ENCODE results near the gene KDELR3.

KDELR3 gene

GRCh38 chr22:38440747-38441350, 27.0 kb upstream of the KDELR3 start:
- DNase-seq, result peak; percentile 35

GRCh38 chr22:38441620-38442287, 26.1 kb upstream of the KDELR3 start:
- no peak for DNase-seq

DNA sequence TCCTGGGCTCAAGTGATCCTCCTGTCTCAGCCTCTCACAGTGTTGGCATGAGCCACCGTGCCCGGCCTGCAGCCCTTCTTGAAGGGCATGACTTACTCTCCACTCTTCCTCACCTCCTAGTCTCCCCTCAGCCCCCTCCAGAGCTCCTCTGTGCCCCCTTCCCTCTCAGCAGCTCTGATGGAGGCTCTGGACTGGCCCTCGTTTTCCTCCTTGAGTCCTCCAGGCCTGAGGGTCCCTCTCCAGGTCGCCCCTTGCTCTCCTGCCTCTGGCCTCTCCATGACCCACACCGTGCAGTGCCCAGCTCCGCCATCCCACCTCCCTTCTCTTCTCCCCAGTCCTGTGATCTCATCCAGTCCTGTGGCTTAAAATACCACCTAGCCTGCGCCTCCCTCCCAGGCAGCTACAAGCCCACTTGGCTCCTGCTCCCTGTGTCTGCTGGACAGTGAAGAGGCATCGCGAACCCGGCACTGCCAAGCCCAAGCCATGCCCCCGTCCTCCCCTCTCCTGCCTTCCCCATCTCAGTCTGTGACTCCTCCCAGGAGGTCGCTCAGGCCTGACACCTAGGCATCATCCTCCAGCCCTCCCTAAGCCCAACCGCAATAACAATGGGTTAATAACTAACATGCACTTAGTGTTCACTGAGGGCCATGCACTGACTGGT, 24.8 kb upstream of the KDELR3 start:
- DNase-seq, result peak; percentile 28

GRCh38 chr22:38443628-38444521, 24.0 kb upstream of the KDELR3 start:
- no peak for DNase-seq

DNA sequence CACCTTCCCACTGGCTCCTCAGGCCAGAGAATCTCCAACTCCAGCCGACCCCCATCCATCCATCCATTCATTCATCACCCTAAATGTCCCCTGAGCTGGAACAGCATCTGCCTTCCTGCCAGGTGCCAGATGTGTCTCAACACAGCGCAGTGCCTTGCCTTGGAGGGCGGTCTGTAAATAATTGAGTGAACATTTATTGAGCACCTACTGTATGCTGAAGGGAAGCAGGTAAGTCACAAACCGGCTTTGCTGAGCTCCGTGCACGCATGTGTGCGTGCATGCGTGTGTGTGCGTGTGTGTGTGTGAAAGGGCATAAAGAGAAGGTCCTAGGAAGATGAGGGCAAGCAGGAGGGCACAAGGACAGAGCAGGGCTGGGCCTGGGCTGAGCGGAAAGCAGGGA, 23.1 kb upstream of the KDELR3 start:
- DNase-seq, result no peak

GRCh38 chr22:38446018-38446601, 21.8 kb upstream of the KDELR3 start:
- DNase-seq, result no peak

DNA sequence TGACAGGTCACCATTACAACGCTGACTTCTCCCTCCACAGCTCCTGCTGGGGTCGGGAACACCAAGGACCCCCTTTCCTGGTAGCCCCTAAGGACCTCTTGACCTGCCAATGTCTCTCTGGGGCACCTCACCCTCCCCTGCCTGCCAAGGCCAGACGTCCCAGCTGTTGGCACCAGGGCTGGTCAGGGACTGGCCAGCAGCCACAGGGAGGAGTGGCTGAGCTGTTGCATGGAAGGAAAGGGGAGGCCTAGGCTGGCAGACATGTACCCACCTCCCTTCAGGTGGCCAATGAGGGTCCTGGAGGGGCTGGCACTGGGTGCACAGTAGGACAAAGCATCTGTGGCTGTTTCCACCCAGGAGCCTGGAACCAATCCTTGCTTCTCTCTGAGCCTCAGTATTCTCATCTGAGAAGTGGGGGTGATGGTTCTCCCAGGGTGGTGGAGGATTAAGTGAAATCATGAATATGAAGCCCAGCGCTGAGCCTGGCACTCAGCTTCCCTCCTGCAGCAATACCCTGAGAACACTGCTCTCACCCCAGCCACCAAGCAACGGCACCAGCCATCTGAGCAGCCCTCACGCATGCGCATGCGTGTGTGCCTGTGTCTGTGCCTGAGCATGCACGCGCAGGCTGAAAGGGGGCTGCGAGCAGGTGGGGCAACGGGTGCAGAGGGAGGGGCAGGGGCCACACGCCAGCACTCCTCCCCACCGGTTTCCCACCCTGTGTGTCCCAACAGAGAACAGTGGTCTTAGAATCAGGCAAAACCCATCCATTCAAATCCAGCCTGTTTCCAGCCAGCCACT, 18.8 kb upstream of the KDELR3 start:
- DNase-seq, result peak; percentile 60

DNA sequence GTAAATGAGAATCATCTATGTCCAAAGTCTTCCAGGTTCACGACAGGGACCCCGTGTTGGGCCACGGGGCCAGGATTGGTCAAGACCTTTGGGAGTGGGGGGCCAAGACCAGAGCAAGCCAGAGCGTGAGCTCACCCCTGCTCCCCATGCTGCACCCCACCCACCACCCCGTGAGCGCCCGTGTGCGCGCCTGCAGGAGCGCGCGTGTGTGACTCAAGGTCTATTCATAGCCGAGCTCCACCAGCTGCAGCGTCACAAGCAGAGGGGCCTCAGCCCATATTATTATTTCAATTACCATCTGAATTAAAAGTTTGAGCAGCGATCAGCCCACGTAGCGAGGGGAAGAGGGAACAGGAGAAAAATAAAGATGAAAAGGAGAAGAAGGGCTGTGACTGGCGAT, 18.1 kb upstream of the KDELR3 start:
- no peak for DNase-seq

- DNase-seq, result no peak
Measured at GRCh38 chr22:38450234-38450797, 17.6 kb upstream of the KDELR3 start.

DNA sequence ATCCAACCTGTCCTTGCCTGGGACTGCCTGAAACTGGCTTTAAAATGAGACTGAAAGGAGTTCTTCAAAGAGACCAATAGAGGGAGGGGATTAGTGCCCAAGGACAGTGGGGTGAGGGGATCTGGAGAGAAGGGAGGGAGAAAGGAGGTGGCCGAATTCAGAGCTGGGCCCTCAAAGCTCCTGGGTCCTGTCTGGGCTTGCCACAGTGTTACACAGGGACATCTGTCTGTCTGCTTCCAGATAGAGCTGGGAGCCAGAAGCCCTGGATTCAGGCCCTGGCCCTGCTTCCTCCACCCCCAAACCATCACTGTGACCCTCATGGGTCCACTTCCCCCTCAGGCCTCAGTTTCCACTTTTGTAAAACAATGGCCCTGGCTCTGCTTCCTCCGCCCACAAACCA, 16.5 kb upstream of the KDELR3 start:
- no peak for DNase-seq

DNA sequence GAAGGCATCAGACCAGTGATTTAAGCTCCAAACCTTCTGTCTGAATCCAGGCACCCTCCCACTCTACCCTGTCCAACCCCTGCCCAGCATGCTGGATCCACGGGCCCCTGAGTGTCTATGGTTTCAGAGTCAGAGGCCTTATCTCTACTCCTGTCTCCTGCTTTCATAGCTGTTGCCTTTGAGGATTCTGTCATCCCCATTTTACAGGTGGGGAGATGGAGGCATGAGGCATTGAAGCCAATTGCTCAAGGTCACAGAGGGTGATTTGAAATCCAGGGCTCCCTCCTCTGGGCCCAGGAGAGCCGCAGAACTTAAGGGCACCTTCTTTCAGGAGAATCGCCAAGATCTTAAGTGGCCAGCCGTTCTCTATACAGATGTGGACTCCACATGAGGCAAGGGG, 16.0 kb upstream of the KDELR3 start:
- no peak for DNase-seq

- no peak for DNase-seq
Measured at GRCh38 chr22:38452373-38453065, 15.4 kb upstream of the KDELR3 start.

DNA sequence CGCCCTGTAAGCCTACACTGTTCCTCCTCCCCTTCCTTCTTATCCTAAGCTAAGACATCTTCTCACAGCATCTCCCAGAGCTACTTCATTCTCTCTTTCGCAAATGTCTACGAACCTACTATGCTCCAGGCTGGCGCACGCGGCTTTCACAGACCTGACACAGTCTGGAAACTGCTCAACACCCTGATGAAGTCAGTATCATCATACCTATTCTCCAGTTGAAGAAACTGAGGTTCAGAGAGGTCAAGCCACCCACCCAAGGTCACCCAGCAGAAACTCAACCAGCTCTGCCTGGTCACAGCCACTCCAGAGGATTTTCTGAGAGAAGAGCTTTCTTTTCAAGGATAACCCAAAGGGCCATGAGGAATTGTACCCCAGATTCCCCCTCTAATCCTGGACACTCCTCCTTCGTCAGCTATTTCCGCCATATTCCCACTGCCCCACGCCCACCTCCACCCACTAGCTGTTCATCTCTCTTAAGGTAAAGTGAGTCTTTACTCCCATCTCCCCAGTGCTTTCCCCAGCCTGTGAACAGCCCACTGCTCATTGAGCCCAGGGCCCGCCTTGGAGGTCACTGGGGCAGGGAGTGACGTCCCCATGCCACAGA, 14.7 kb upstream of the KDELR3 start:
- DNase-seq, result no peak

- DNase-seq, result peak; percentile 41
Measured at GRCh38 chr22:38453996-38454352, 13.9 kb upstream of the KDELR3 start.

- peak; percentile 86 for DNase-seq
Measured at GRCh38 chr22:38454353-38455075, 13.4 kb upstream of the KDELR3 start.

GRCh38 chr22:38455076-38455529, 12.8 kb upstream of the KDELR3 start, which contains the start of gene KCNJ4:
Gene KCNJ4 (minus strand): TSS chr22:38455199. CDS start chr22:38428132, 27,067 bp downstream.
- no peak for DNase-seq

DNA sequence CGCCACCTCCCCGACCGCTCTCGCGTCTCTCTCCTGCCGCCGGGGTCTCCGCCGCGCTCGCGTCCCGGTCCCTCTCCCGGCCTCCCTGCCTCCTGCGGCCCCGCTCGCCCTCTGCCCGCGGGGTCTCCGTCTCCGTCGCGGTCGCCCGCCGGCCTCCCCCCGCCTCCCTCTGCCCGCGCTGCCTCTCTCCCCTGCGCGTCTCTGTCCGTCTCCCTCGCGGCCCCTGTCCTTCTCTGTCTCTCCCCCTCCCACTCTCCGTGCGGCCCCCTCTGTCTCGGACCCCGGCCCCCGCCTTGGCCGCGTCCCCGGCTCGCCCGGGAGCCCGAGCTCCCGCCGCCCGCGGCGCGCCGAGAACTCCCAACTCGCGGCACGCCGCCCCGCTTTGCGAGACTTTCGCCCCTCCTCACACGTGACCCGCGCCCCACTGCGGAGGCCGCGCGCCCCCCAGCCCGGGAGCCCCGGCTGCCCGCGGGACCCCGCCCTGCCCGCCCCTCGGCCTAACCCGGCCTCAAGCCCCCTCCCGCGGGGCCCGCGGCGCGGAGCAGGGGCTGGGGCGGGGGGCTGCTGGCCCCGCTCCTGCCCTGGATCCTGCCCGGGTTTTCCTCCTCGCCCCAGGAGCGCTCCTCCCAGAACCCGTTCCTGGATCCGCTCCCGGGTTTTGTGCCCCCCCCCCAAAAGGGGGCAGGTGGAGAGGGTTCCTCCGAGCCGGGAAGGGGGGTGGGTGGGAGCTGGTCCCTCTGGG, 12.2 kb upstream of the KDELR3 start:
- peak; percentile 51 for DNase-seq

- no peak for DNase-seq
Measured at GRCh38 chr22:38456272-38456835, 11.5 kb upstream of the KDELR3 start.
